ENCODE results near the gene RNF128. TPM values are rescaled to one million over a fixed set of nuclear protein-coding genes. Genes with fewer than 3 reads are reported as not detected.

Gene RNF128
- total RNA-seq, 2 donors from 2014 or later: 28.0 to 41.5 TPM

DNA sequence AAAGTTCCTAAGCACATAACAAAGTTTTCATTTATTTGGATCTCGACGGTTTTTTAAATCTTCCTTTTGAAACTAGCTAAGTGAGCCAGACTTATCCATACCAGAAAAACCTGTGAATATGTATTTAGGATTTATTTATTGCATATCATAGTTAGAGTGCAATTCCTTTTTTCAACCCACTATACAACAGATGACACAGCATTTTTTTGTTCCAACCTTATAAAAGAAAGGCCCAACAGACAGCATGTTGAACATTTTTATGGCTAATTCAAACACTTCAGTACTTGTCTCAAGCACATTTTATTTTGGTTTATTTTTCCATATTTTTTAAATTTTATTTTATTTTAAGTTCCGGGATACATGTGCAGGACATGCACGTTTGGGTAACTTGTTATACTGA lies 15.1 kb upstream of the RNF128 start:
- Histone ChIP-seq H3K4me1 (no peaks in the 10 kb centered on the region), H3K4me3 (no peak overlapping the region), H3K27ac (no peak overlapping the region), H3K9ac (ENCODE audit: low read depth in 2 of 2, low read length in 2 of 2) (no peak overlapping the region), H3K9me3 (no peaks in the 10 kb centered on the region), H3K36me3 (no peaks in the 10 kb centered on the region), H3K27me3 (no peaks in the 10 kb centered on the region)
- intact Hi-C loops (cut with DNase I): no loop called here
- no peak for DNase-seq
- TF ChIP-seq, protein P1, sequence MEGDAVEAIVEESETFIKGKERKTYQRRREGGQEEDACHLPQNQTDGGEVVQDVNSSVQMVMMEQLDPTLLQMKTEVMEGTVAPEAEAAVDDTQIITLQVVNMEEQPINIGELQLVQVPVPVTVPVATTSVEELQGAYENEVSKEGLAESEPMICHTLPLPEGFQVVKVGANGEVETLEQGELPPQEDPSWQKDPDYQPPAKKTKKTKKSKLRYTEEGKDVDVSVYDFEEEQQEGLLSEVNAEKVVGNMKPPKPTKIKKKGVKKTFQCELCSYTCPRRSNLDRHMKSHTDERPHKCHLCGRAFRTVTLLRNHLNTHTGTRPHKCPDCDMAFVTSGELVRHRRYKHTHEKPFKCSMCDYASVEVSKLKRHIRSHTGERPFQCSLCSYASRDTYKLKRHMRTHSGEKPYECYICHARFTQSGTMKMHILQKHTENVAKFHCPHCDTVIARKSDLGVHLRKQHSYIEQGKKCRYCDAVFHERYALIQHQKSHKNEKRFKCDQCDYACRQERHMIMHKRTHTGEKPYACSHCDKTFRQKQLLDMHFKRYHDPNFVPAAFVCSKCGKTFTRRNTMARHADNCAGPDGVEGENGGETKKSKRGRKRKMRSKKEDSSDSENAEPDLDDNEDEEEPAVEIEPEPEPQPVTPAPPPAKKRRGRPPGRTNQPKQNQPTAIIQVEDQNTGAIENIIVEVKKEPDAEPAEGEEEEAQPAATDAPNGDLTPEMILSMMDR (IDR thresholded peaks at IDR 0.05): no peak

DNA sequence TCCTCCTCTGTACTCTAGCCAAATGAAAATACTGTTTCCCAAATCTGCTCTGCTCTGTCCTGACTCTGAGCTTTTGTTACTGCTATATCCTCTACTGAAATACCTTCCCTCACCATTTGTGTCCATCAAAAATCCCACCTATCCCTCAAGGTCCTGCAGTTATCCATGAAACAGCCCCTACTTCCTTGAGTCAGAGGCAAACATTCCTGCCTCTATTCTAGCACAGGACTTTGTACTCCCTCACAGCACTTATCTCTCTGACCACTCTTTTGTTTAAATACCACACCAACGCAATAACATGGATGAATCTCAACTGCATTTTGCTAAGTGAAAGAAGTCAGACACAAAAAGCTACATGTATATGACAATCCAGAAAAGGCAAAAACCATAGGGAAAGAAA lies 10.5 kb upstream of the RNF128 start:
- intact Hi-C loops (cut with DNase I): no loop called here
- no peak for DNase-seq
- Histone ChIP-seq H3K4me3 (no peak overlapping the region), H3K27ac (peak overlapping the region; percentile 19), H3K27me3 (no peaks in the 10 kb centered on the region), H3K9ac (ENCODE audit: low read depth in 2 of 2, low read length in 2 of 2) (no peak overlapping the region), H3K9me3 (no peaks in the 10 kb centered on the region), H3K4me1 (no peaks in the 10 kb centered on the region), H3K36me3 (no peaks in the 10 kb centered on the region)
- TF ChIP-seq, protein P1 (IDR thresholded peaks at IDR 0.05): no peak

DNA sequence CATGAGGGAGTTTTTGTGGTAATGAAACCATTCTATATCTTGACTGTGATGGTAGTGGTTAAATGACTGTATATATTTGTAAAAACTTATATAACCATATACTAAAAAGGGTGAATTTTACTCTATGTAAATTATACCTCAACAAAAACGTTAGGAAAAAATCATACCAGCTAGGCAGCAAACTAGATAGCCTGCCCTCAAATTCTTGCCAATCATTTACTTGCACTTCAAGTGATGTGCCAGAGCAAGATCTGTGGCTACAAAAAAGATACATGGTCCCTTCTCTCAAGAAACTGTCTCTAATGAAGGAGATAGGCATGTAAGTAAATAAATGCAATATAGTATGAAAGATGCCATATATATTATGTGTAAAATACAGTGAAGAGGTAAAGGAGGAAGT lies 10.0 kb upstream of the RNF128 start:
- Histone ChIP-seq H3K36me3 (no peaks in the 10 kb centered on the region), H3K9ac (ENCODE audit: low read depth in 2 of 2, low read length in 2 of 2) (no peak overlapping the region), H3K4me3 (no peak overlapping the region), H3K4me1 (no peaks in the 10 kb centered on the region), H3K9me3 (no peaks in the 10 kb centered on the region), H3K27me3 (no peaks in the 10 kb centered on the region), H3K27ac (peak overlapping the region; percentile 19)
- TF ChIP-seq, protein P1 (IDR thresholded peaks at IDR 0.05): no peak
- DNase-seq: no peak
- intact Hi-C loops (cut with DNase I): no loop called here

DNA sequence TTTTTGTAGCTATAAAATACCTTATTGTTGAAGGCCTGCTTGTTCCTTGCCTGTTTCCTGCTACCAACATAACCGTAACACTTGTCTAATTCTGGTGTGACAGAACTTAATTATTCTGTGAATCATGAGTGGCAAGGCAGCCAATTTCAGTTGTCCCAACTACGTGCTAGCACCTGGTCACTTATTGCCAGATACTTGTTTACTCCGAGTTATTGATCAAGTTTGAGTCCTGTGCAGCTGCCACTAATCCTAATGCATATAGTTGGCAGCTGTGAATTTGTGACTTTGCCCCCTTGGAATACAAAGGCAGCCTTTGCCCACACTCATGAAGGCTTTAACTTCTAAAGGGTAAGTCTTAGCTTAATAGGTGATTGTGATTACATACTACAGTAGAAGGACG lies 7.8 kb upstream of the RNF128 start:
- intact Hi-C loops (cut with DNase I): no loop called here
- H3K27me3 ChIP-seq: no peaks in the 10 kb centered on the region
- H3K9ac ChIP-seq (ENCODE audit: low read depth in 2 of 2, low read length in 2 of 2): no peak overlapping the region

DNA sequence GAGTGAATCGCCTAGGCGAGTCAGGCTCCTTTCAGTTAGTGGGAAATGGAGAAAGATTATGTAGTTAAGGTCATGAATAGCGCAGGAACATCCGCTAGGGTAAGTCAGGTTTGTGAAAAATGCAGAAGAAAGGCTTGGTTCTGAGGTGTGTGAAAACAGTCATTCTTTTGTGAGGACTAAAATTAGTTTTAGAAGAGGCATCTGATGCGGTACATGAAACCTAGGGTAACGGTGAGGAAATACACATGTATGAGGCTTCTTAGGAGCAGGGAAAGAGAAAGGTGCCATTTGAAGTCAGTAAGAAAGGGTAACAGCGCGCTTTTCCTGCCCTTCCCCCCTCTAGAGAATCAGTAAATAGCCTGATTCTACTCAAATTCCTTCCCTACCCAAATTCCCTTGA lies 570 bp upstream of the RNF128 start:
- peak overlapping the region in 1 of 2 donors; percentile 62 for H3K9ac ChIP-seq (ENCODE audit: low read depth in 2 of 2, low read length in 2 of 2)
- peak overlapping the region; percentile 46 for H3K27ac ChIP-seq
- TF ChIP-seq, protein P1 (IDR thresholded peaks at IDR 0.05): no peak
- H3K4me3 ChIP-seq: peak overlapping the region; percentile 53
- H3K36me3 ChIP-seq: no peaks in the 10 kb centered on the region
- no peaks in the 10 kb centered on the region for H3K27me3 ChIP-seq
- intact Hi-C loops (cut with DNase I): no loop called here
- DNase-seq: no peak
- no peaks in the 10 kb centered on the region for H3K9me3 ChIP-seq
- H3K4me1 ChIP-seq: no peaks in the 10 kb centered on the region

More for the DNA sequence above, 7.8 kb upstream of the RNF128 start:
- H3K9me3 ChIP-seq: no peaks in the 10 kb centered on the region
- H3K4me3 ChIP-seq: no peak overlapping the region
- H3K4me1 ChIP-seq: no peaks in the 10 kb centered on the region
- no peaks in the 10 kb centered on the region for H3K36me3 ChIP-seq
- no peak overlapping the region for H3K27ac ChIP-seq
- TF ChIP-seq, protein P1 (IDR thresholded peaks at IDR 0.05): no peak
- no peak for DNase-seq

DNA sequence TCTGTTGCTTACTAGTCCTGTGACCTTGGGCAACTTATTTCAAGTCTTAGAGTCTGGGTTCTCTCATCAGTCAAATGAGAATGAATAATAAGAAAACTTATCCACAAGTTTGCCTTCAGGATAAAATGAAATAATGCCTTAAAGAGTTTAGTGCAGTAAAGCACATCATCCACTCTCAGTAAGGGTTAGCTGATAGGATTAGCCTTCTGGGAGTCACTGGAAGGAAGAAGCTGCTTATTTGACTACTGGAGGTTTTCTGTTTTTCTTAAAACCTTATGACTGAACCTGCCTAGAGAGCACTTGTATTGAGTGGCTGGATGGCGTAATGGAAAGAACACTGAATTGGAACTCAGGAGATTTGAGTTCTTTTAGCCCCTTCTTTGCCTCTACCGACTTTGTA lies 1.8 kb downstream of the RNF128 start:
- Histone ChIP-seq H3K27me3 (no peaks in the 10 kb centered on the region), H3K4me3 (no peak overlapping the region), H3K9ac (ENCODE audit: low read depth in 2 of 2, low read length in 2 of 2) (peak overlapping the region in 1 of 2 donors; percentile 60), H3K9me3 (no peaks in the 10 kb centered on the region), H3K27ac (peak overlapping the region; percentile 9), H3K36me3 (no peaks in the 10 kb centered on the region), H3K4me1 (no peaks in the 10 kb centered on the region)
- intact Hi-C loops (cut with DNase I): no loop called here
- DNase-seq: no peak
- TF ChIP-seq, protein P1 (IDR thresholded peaks at IDR 0.05): no peak
